DND-41 (cell line): ENCODE results near the gene DDIAS.

Experiments
- ATAC-seq: fragments of 200-7000 bp; cut with Tn5 transposase; 3 replicates; pipeline ENCODE4 v1.9.1; 2021; ENCODE audit warnings: low read depth; ENCODE audit not compliant: insufficient read depth
- DNase-seq: peaks from one replicate; pipeline ENCODE4 v3.0.0-alpha.2; 2020
- H2AFZ ChIP-seq: 2 replicates; pipeline ENCODE4 v1.6.0; 2012; ENCODE audit warnings: low read depth, low read length
- H3K27ac ChIP-seq: 2 replicates; pipeline ENCODE4 v1.5.1; 2012; ENCODE audit warnings: low read length, inconsistent platforms
- H3K27me3 ChIP-seq: fragments of 200-600 bp; sonication (generic); 2 replicates; pipeline ENCODE4 v1.6.0; 2012; ENCODE audit warnings: low read length, mild to moderate bottlenecking, inconsistent platforms; ENCODE audit not compliant: insufficient read depth, poor library complexity
- H3K36me3 ChIP-seq: 2 replicates; pipeline ENCODE4 v1.5.1; 2012; ENCODE audit warnings: low read length, inconsistent platforms; ENCODE audit not compliant: insufficient read depth
- H3K4me1 ChIP-seq: 2 replicates; pipeline ENCODE4 v1.5.1; 2012; ENCODE audit warnings: mild to moderate bottlenecking, low read length; ENCODE audit not compliant: insufficient read depth
- H3K4me2 ChIP-seq: 2 replicates; pipeline ENCODE4 v1.6.0; 2012; ENCODE audit warnings: mild to moderate bottlenecking, moderate library complexity, low read length, inconsistent platforms; ENCODE audit not compliant: insufficient read depth
- H3K4me3 ChIP-seq, 2 experiments: fragments of 200-600 bp in 1 of 2; shearing (Covaris generic) in 1 of 2; 2 replicates each; pipeline ENCODE4 v1.5.1; 2012 to 2016; ENCODE audit warnings: inconsistent platforms in 2 of 2, low read length in 2 of 2, mild to moderate bottlenecking in 2 of 2, low read depth in 1 of 2, moderate library complexity in 1 of 2
- H3K79me2 ChIP-seq: 2 replicates; pipeline ENCODE4 v1.6.0; 2012; ENCODE audit warnings: low read length, inconsistent platforms; ENCODE audit not compliant: insufficient read depth
- H3K9ac ChIP-seq: 2 replicates; pipeline ENCODE4 v1.6.0; 2012; ENCODE audit warnings: low read depth, mild to moderate bottlenecking, inconsistent platforms, low read length, moderate library complexity
- H3K9me3 ChIP-seq: 2 replicates; pipeline ENCODE4 v1.5.1; 2012; ENCODE audit warnings: low read length, moderate library complexity, mild to moderate bottlenecking, inconsistent platforms; ENCODE audit not compliant: insufficient read depth, severe bottlenecking
- H4K20me1 ChIP-seq: 2 replicates; pipeline ENCODE4 v1.6.0; 2012; ENCODE audit warnings: low read length; ENCODE audit not compliant: insufficient read depth
- CTCF ChIP-seq: IDR thresholded peaks from 2 replicates; pipeline ENCODE4 v1.5.1; 2012; ENCODE audit warnings: borderline replicate concordance, low read length, moderate library complexity, mild to moderate bottlenecking; ENCODE audit not compliant: poor library complexity, severe bottlenecking; ENCODE audit errors: extremely low read depth
- EZH2 ChIP-seq: IDR thresholded peaks from 3 replicates; pipeline ENCODE4 v1.6.1; 2012; ENCODE audit warnings: borderline replicate concordance, low read depth, mild to moderate bottlenecking, moderate library complexity, low read length, inconsistent platforms; ENCODE audit not compliant: severe bottlenecking

Gene DDIAS

DNA sequence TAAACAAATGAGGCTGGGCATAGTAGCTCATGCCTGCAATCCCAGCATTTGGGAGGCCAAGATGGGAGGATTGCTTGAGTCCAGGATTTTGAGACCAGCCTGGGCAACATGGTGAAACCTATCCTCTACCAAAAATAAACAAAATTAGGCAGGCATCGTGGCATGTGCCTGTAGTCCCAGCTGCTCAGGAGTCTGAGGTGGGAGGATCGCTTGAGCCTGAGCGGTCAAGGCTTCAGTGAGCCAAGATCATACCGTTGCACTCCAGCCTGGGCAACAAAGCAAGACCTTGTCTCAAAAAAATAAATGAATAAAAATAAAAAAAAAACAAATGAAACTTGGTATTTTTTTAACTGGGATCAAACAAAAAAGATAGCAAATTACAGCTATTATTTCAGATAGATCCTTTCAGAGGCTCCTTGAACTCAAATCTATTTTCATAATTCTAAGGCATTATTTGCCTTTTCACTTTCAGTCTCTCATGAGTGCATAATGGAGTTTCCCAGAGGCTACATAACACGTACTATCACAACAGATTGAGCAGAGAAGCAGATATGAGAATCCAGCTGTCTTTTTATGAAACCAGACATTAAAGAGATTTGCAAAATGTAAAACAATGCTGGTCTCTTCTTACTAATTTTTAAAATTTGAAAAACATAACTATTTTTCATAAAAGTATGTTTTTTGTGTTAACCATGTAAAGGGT lies 23.1 kb downstream of the DDIAS start:
- H3K4me3 ChIP-seq: no peak overlapping the region
- DNase-seq: no peak
- H3K79me2 ChIP-seq: no peaks in the 10 kb centered on the region
- no peaks in the 10 kb centered on the region for H4K20me1 ChIP-seq
- ATAC-seq: no peak
- H3K36me3 ChIP-seq: no peaks in the 10 kb centered on the region
- no peaks in the 10 kb centered on the region for H3K9me3 ChIP-seq
- H3K9ac ChIP-seq: no peak overlapping the region
- H3K27me3 ChIP-seq: no peaks in the 10 kb centered on the region
- TF ChIP-seq EZH2: no peak
- no peak for TF ChIP-seq CTCF
- no peak overlapping the region for H2AFZ ChIP-seq
- H3K4me2 ChIP-seq: no peak overlapping the region
- no peaks in the 10 kb centered on the region for H3K4me1 ChIP-seq
- H3K27ac ChIP-seq: no peak overlapping the region

GRCh38 chr11:82927264-82927880 lies 25.8 kb downstream of the DDIAS start:
- Histone ChIP-seq H3K79me2 (no peaks in the 10 kb centered on the region), H3K4me1 (no peaks in the 10 kb centered on the region), H3K27me3 (no peaks in the 10 kb centered on the region), H2AFZ (no peak overlapping the region), H3K9me3 (no peaks in the 10 kb centered on the region), H4K20me1 (no peaks in the 10 kb centered on the region), H3K4me2 (no peak overlapping the region), H3K27ac (no peak overlapping the region), H3K9ac (no peak overlapping the region), H3K36me3 (no peaks in the 10 kb centered on the region), H3K4me3 (no peak overlapping the region)
- peak; percentile 91 for ATAC-seq
- no peak for TF ChIP-seq EZH2
- peak; percentile 85 for TF ChIP-seq CTCF
- peak; percentile 13 for DNase-seq

DNA sequence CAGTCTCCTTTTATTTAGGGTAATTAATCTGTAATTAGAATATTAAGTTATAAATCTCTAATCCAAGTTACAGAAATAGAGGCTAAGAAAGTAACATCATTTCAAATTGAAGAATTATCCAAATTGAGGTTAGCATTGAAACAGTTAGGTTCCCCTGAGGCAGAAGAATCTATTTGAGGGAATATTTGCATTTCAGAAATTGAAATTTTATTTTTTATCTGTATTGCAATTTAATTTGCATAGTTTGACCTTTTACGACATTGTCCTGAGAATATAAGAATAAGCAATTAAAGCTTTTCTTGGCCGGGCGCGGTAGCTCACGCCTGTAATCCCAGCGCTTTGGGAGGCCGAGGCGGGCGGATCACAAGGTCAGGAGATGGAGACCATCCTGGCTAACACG lies 27.6 kb downstream of the DDIAS start:
- Histone ChIP-seq H3K9ac (no peak overlapping the region), H3K79me2 (no peaks in the 10 kb centered on the region), H3K27ac (no peak overlapping the region), H3K4me2 (no peak overlapping the region), H3K9me3 (no peaks in the 10 kb centered on the region), H2AFZ (no peak overlapping the region), H3K27me3 (no peaks in the 10 kb centered on the region), H4K20me1 (no peaks in the 10 kb centered on the region), H3K4me1 (no peaks in the 10 kb centered on the region), H3K36me3 (no peaks in the 10 kb centered on the region), H3K4me3 (no peak overlapping the region)
- DNase-seq: no peak
- no peak for ATAC-seq
- TF ChIP-seq CTCF: no peak
- no peak for TF ChIP-seq EZH2
